HEK293 (cell line): Measurements from ENCODE around the gene DIS3L2.

Experiments used
- CTCF ChIP-seq: fragments of 450-650 bp; formaldehyde crosslinking; IDR thresholded peaks from 2 replicates; pipeline ENCODE4 v1.5.1; 2016; ENCODE audit warnings: missing biosample characterization, missing genetic modification characterization
- SETDB1 ChIP-seq: IDR thresholded peaks from one replicate; pipeline ENCODE4 v1.6.1; 2017; ENCODE audit warnings: mild to moderate bottlenecking, low read length, moderate library complexity, mixed read lengths; ENCODE audit not compliant: insufficient read length
- SP2 ChIP-seq: fragments of 450-650 bp; formaldehyde crosslinking; IDR thresholded peaks from 2 replicates; pipeline ENCODE4 v1.5.1; 2016; ENCODE audit warnings: missing biosample characterization, missing genetic modification characterization
- ZNF324 ChIP-seq: fragments of 450-650 bp; formaldehyde crosslinking; IDR thresholded peaks from 2 replicates; pipeline ENCODE4 v1.5.1; 2016; ENCODE audit warnings: missing biosample characterization, missing genetic modification characterization
- TF ChIP-seq, protein P1 (sequence below): fragments of 450-650 bp; formaldehyde crosslinking; IDR thresholded peaks from 2 replicates; pipeline ENCODE4 v1.5.1; 2016; ENCODE audit warnings: missing biosample characterization, missing genetic modification characterization
- TF ChIP-seq, protein P2 (sequence below): fragments of 450-650 bp; formaldehyde crosslinking; IDR thresholded peaks from 2 replicates; pipeline ENCODE4 v1.5.1; 2016; ENCODE audit warnings: missing biosample characterization, missing genetic modification characterization

DNA sequence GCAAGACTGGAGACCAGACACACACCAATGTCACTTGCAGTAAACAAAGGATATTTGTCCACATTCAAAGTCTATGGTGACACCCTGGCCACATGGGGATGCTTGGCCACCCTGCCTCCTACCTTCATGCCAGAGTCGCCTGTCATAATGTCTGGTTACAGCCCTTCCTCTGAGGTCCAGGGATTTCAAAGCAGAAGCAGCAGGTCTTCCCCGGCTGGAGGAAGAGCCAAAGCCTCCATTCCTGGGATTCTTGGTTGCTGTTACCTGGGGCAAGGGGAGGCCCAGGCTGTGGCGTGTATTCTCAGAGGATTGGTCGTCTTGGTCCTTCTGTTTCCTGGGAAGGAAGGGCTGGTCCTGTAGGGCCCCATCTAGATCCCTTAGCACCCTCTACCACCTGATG, 414.7 kb downstream of the DIS3L2 start:
- TF ChIP-seq CTCF (no peak), SETDB1 (no peak), SP2 (tag by site-specific recombination) (no peak), ZNF324 (tag by site-specific recombination) (no peak)
- TF ChIP-seq, protein P1, sequence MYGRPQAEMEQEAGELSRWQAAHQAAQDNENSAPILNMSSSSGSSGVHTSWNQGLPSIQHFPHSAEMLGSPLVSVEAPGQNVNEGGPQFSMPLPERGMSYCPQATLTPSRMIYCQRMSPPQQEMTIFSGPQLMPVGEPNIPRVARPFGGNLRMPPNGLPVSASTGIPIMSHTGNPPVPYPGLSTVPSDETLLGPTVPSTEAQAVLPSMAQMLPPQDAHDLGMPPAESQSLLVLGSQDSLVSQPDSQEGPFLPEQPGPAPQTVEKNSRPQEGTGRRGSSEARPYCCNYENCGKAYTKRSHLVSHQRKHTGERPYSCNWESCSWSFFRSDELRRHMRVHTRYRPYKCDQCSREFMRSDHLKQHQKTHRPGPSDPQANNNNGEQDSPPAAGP (tag by site-specific recombination): no peak
- TF ChIP-seq, protein P2, sequence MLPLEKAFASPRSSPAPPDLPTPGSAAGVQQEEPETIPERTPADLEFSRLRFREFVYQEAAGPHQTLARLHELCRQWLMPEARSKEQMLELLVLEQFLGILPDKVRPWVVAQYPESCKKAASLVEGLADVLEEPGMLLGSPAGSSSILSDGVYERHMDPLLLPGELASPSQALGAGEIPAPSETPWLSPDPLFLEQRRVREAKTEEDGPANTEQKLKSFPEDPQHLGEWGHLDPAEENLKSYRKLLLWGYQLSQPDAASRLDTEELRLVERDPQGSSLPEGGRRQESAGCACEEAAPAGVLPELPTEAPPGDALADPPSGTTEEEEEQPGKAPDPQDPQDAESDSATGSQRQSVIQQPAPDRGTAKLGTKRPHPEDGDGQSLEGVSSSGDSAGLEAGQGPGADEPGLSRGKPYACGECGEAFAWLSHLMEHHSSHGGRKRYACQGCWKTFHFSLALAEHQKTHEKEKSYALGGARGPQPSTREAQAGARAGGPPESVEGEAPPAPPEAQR (tag by site-specific recombination): no peak
